Hepatocyte (in vitro differentiated cells): ENCODE results near the gene SPSB2. TPM values are rescaled to one million over a fixed set of nuclear protein-coding genes. Genes with fewer than 3 reads are reported as not detected.
"Not testable (repeated sequence)": the region's sequence is repeated elsewhere in the genome, so short reads cannot be mapped to it uniquely, and the experiment has no call there.

ENCODE experiments used
- DNase-seq: peaks from one replicate; pipeline ENCODE4 v3.0.0-alpha.2; 2016; ENCODE audit warnings: low spot score
- H2AFZ ChIP-seq: fragments of 200-600 bp; sonication (generic); 2 replicates; pipeline ENCODE4 v1.6.0; 2016; ENCODE audit warnings: antibody characterized with exemption, mild to moderate bottlenecking
- H3K27ac ChIP-seq: fragments of 200-600 bp; sonication (generic); 2 replicates; pipeline ENCODE4 v1.5.1; 2016; ENCODE audit warnings: mild to moderate bottlenecking
- H3K27me3 ChIP-seq: fragments of 200-600 bp; sonication (generic); 2 replicates; pipeline ENCODE4 v1.6.1; 2016
- H3K36me3 ChIP-seq: fragments of 200-600 bp; sonication (generic); replicated peaks from 2 replicates; pipeline ENCODE4 v1.5.1; 2016; ENCODE audit warnings: low read depth; ENCODE audit not compliant: insufficient read depth
- H3K4me1 ChIP-seq: fragments of 200-600 bp; sonication (generic); 2 replicates; pipeline ENCODE4 v1.5.1; 2016; ENCODE audit warnings: mild to moderate bottlenecking, moderate library complexity; ENCODE audit not compliant: insufficient read depth
- H3K4me2 ChIP-seq: fragments of 200-600 bp; sonication (generic); 2 replicates; pipeline ENCODE4 v1.6.0; 2016
- H3K4me3 ChIP-seq: fragments of 200-600 bp; sonication (generic); 2 replicates; pipeline ENCODE4 v1.5.1; 2016; ENCODE audit warnings: mild to moderate bottlenecking
- H3K79me2 ChIP-seq: fragments of 200-600 bp; sonication (generic); 2 replicates; pipeline ENCODE4 v1.6.0; 2017; ENCODE audit warnings: mild to moderate bottlenecking
- H3K9me2 ChIP-seq: fragments of 200-600 bp; sonication (generic); replicated peaks from 2 replicates; pipeline ENCODE4 v1.6.0; 2017; ENCODE audit warnings: mild to moderate bottlenecking; ENCODE audit not compliant: insufficient read depth
- H3K9me3 ChIP-seq: fragments of 200-600 bp; sonication (generic); 2 replicates; pipeline ENCODE4 v1.5.1; 2016; ENCODE audit warnings: low read depth, mild to moderate bottlenecking
- H4K20me1 ChIP-seq: fragments of 200-600 bp; sonication (generic); 2 replicates; pipeline ENCODE4 v1.6.0; 2016; ENCODE audit warnings: mild to moderate bottlenecking; ENCODE audit not compliant: insufficient read depth, poor library complexity, severe bottlenecking
- EZH2 ChIP-seq: fragments of 200-600 bp; sonication (generic); IDR thresholded peaks from 2 replicates; pipeline ENCODE4 v1.6.1; 2016; ENCODE audit warnings: antibody characterized with exemption, mild to moderate bottlenecking, borderline replicate concordance
- EZH2phosphoT487 ChIP-seq: fragments of 200-600 bp; sonication (generic); IDR thresholded peaks from one replicate; pipeline ENCODE4 v1.6.1; 2018; ENCODE audit warnings: antibody characterized with exemption, mild to moderate bottlenecking, low read depth, moderate library complexity; ENCODE audit not compliant: unreplicated experiment, severe bottlenecking
- WGBS: methylation state at CpG from one replicate; pipeline ENCODE4 v1.1.6; 2016; ENCODE audit warnings: low lambda C conversion rate; ENCODE audit errors: missing lambda C conversion rate; 5-methylcytosine and 5-hydroxymethylcytosine counted together
- polyA plus RNA-seq: library from polyadenylated mRNA; unstranded; fragments of >200 nt; fragmentation: Nextera tagmentation; extraction: Ambion mirVana; gene quantifications from 2 replicates; pipeline ENCODE4 v1.2.1, GENCODE V29; 2016
- total RNA-seq: library from RNA; depleted of rRNA; stranded (reverse); fragments of >200 nt; gene quantifications from 2 replicates; pipeline ENCODE4 v1.2.3, GENCODE V29; 2014
- TF ChIP-seq, protein P1 (sequence below): fragments of 200-600 bp; sonication (generic); IDR thresholded peaks from 2 replicates; pipeline ENCODE4 v1.5.1; 2016; ENCODE audit warnings: antibody characterized with exemption, mild to moderate bottlenecking; ENCODE audit not compliant: poor library complexity

Gene SPSB2
- total and polyA plus RNA-seq, 2 experiments from 2014 or later, result 11.0 to 14.1 TPM

DNA sequence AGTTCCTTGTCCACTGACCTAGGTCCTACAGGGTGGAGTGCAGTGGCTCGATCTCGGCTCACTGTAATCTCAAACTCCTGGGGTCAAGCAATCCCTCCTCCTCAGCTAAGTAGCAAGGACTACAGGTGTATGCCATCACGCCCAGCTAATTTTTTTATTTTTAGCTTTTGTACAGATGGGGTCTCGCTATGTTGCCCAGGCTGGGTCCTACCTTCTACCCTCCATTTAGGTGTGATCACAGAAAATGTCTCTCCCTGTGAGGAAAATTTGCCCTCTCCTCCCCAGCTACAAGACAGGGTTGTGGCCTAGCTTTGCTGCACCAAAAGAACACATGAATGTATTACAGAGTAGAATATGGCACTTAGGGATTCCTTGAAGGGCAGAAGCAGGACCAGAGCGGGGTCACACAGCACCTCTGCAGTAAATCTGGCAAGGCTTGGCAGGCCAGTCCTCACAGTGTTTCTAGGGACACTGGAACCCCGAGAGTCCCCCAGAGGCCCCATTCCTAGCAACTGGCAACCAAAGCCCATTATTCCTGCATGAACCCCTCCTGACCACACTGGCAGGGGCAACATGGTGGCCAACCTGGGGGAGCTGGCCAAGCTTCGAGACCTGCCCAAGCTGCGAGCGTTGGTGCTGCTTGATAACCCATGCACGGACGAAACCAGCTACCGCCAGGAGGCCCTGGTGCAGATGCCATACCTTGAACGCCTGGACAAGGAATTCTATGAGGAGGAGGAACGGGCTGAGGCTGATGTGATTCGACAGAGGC lies 39.2 kb upstream of the SPSB2 start:
- Histone ChIP-seq H3K4me2 (no peak overlapping the region), H3K27ac (no peak overlapping the region), H3K79me2 (no peaks in the 10 kb centered on the region), H3K36me3 (no peaks in the 10 kb centered on the region), H4K20me1 (no peaks in the 10 kb centered on the region), H3K27me3 (peaks cover 16% of the 10 kb centered on the region), H3K9me2 (no peaks in the 10 kb centered on the region), H2AFZ (no peak overlapping the region), H3K4me3 (no peak overlapping the region), H3K9me3 (no peaks in the 10 kb centered on the region), H3K4me1 (peaks cover 11% of the 10 kb centered on the region)
- no peak for DNase-seq
- WGBS, result 92% methylated on average over 15 of the region's 15 CpGs
- TF ChIP-seq, protein P1, sequence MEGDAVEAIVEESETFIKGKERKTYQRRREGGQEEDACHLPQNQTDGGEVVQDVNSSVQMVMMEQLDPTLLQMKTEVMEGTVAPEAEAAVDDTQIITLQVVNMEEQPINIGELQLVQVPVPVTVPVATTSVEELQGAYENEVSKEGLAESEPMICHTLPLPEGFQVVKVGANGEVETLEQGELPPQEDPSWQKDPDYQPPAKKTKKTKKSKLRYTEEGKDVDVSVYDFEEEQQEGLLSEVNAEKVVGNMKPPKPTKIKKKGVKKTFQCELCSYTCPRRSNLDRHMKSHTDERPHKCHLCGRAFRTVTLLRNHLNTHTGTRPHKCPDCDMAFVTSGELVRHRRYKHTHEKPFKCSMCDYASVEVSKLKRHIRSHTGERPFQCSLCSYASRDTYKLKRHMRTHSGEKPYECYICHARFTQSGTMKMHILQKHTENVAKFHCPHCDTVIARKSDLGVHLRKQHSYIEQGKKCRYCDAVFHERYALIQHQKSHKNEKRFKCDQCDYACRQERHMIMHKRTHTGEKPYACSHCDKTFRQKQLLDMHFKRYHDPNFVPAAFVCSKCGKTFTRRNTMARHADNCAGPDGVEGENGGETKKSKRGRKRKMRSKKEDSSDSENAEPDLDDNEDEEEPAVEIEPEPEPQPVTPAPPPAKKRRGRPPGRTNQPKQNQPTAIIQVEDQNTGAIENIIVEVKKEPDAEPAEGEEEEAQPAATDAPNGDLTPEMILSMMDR, result no peak
- TF ChIP-seq EZH2, result no peak
- no peak for TF ChIP-seq EZH2phosphoT487

DNA sequence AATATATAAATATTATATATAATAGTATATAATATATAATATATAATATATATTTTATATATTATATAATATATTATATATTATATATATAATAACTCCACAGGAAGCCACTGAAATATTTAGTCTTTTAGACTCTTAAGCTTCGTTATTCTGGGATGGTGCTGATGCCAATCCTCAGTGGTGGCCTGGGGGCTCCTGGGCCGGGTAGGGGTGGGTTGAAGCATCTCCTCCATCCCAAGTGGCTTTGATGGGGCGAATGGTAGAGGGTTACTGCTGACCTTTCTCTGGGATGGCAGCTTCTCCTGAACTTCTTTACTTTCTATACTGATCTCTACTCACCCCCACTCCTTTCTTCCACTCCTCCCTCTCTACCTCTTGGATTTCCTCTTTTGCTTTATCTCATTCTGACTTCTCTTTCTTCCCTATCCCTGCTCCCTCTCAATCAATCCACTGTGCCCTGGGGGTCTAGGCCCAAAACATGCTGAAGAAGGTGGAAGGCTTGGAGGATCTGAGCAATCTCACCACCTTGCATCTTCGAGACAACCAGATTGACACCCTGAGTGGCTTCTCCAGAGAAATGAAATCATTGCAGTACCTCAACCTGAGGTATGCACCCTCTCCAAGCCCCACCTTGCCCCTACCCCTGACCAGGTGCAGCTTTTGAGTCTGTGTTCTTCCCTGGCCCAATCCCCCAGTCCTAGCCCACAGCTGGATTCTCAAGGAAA lies 36.5 kb upstream of the SPSB2 start:
- TF ChIP-seq EZH2, result no peak
- Histone ChIP-seq H3K79me2 (no peaks in the 10 kb centered on the region), H3K9me2 (no peaks in the 10 kb centered on the region), H4K20me1 (no peaks in the 10 kb centered on the region), H3K27ac (no peak overlapping the region), H2AFZ (no peak overlapping the region), H3K9me3 (no peaks in the 10 kb centered on the region), H3K36me3 (no peaks in the 10 kb centered on the region), H3K4me3 (no peak overlapping the region), H3K27me3 (peaks cover 12% of the 10 kb centered on the region), H3K4me2 (no peak overlapping the region), H3K4me1 (peaks cover 7% of the 10 kb centered on the region)
- DNase-seq, result no peak
- 91% methylated on average over 4 of the region's 4 CpGs for WGBS

DNA sequence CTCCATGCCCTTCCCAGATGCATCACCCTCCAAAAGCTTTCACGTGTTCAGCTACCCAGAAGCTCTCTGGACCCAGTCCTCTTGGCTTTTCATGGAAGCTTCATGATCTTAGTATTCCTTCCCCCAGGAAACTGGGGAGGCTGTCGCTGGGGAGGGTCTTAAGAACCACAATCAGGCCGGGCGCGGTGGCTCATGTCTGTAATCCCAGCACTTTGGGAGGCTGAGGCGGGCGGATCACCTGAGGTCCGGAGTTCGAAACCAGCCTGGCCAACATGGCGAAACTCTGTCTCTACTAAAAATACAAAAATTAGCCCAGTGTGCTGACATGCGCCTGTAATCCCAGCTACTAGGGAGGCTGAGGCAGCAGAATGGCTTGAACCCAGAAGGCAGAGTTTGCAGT lies 35.0 kb upstream of the SPSB2 start:
- WGBS, result 97% methylated on average over 11 of the region's 11 CpGs
- DNase-seq, H3K9me3 ChIP-seq: not testable (repeated sequence)

DNA sequence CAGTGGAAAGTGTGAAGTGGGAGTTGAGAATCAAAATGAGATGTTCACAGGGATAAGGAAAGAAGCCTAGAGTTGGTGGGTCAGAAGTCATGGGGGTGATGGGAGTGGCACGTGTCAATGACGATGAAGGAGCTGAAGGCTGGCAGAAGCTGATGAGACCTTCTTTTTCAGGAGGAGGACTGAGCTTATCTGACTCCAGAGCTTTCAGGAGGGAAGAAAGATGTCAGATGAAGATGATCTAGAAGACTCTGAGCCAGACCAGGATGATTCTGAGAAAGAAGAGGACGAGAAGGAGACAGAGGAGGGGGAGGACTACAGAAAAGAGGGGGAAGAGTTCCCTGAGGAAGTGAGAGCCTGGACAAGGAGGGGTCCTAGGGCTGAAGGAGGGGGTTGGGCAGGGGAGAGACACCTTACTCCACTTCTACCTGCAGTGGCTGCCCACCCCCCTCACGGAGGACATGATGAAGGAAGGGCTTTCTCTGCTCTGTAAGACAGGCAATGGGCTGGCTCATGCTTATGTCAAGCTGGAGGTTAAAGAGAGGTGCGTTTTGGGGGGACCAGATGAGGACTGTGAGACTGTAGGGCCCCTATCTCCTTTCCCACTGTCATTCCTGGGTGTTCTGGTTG lies 32.4 kb upstream of the SPSB2 start:
- Histone ChIP-seq H2AFZ (no peak overlapping the region), H3K9me3 (no peaks in the 10 kb centered on the region), H4K20me1 (no peaks in the 10 kb centered on the region), H3K36me3 (no peaks in the 10 kb centered on the region), H3K27me3 (no peaks in the 10 kb centered on the region), H3K27ac (peak overlapping the region; percentile 74), H3K79me2 (no peaks in the 10 kb centered on the region), H3K4me1 (peaks cover 8% of the 10 kb centered on the region), H3K4me3 (peak overlapping the region; percentile 56), H3K9me2 (no peaks in the 10 kb centered on the region), H3K4me2 (peak overlapping the region; percentile 88)
- 66% methylated on average over 5 of the region's 5 CpGs for WGBS
- TF ChIP-seq EZH2, result no peak
- TF ChIP-seq, protein P1, result no peak
- TF ChIP-seq EZH2phosphoT487, result no peak
- no peak for DNase-seq

More for the DNA sequence above, 35.0 kb upstream of the SPSB2 start:
- H4K20me1 ChIP-seq, H2AFZ ChIP-seq, H3K36me3 ChIP-seq, H3K27me3 ChIP-seq, H3K4me1 ChIP-seq, H3K27ac ChIP-seq, H3K4me3 ChIP-seq, H3K4me2 ChIP-seq, H3K9me2 ChIP-seq, H3K79me2 ChIP-seq: not testable (repeated sequence)
